Measurements from ENCODE around the gene PLBD2.

- TF ChIP-seq EP300 (IDR thresholded peaks at IDR 0.05; ENCODE audit: borderline replicate concordance in 1 of 2, control insufficient read depth in 1 of 2, low read depth in 2 of 2, low read length in 2 of 2): no peak
- TF ChIP-seq RAD21 (IDR thresholded peaks at IDR 0.05; ENCODE audit: insufficient read depth, low read depth, low read length): no peak
- TF ChIP-seq FOXK2 (IDR thresholded peaks at IDR 0.05): no peak
- no peak for TF ChIP-seq TAF1 (IDR thresholded peaks at IDR 0.05; ENCODE audit: borderline replicate concordance, low read depth, low read length)
- no peak for TF ChIP-seq CTCF (IDR thresholded peaks at IDR 0.05 in 2 of 3, conservative IDR thresholded peaks at IDR 0.05 in 1 of 3; ENCODE audit: control insufficient read depth in 2 of 3, extremely low read depth in 1 of 3, insufficient read depth in 1 of 3, low read depth in 3 of 3, low read length in 3 of 3)
- TF ChIP-seq ZNF274 (IDR thresholded peaks at IDR 0.05; ENCODE audit: insufficient read depth, insufficient read length): no peak
- TF ChIP-seq, protein P1, sequence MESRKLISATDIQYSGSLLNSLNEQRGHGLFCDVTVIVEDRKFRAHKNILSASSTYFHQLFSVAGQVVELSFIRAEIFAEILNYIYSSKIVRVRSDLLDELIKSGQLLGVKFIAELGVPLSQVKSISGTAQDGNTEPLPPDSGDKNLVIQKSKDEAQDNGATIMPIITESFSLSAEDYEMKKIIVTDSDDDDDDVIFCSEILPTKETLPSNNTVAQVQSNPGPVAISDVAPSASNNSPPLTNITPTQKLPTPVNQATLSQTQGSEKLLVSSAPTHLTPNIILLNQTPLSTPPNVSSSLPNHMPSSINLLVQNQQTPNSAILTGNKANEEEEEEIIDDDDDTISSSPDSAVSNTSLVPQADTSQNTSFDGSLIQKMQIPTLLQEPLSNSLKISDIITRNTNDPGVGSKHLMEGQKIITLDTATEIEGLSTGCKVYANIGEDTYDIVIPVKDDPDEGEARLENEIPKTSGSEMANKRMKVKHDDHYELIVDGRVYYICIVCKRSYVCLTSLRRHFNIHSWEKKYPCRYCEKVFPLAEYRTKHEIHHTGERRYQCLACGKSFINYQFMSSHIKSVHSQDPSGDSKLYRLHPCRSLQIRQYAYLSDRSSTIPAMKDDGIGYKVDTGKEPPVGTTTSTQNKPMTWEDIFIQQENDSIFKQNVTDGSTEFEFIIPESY (IDR thresholded peaks at IDR 0.05): no peak
Observed at GRCh38 chr12:113333418-113333750, 25.0 kb upstream of the PLBD2 start.

All from GM12878 (cell line).